ENCODE measurements around the gene ADCYAP1R1.
"Not testable (repeated sequence)": the region's sequence is repeated elsewhere in the genome, so short reads cannot be mapped to it uniquely, and the experiment has no call there.

The ADCYAP1R1 gene

GRCh38 chr7:31146030-31146429, 93.9 kb downstream of the ADCYAP1R1 start:
- DNase-seq, result no peak

- no peak for DNase-seq
Observed at GRCh38 chr7:31146538-31146937, 94.4 kb downstream of the ADCYAP1R1 start.

GRCh38 chr7:31151849-31152248, 99.7 kb downstream of the ADCYAP1R1 start:
- no peak for DNase-seq

GRCh38 chr7:31153318-31153717, 101.2 kb downstream of the ADCYAP1R1 start:
- DNase-seq, result not testable (repeated sequence)

GRCh38 chr7:31160941-31161340, 108.8 kb downstream of the ADCYAP1R1 start:
- DNase-seq, result no peak

Measured in CD4-positive, alpha-beta T cell treated with Interleukin-15 for 1 hour (primary cell).